IMR-90 (cell line): Measurements from ENCODE around the gene TAF8. TPM values are rescaled to one million over a fixed set of nuclear protein-coding genes. Genes with fewer than 3 reads are reported as not detected.
A peak's percentile ranks its signal among the peaks of the same experiment; 100 is the strongest.

Experiments used
- ATAC-seq: fragments of 200-7000 bp; cut with Tn5 transposase; 2 replicates; pipeline ENCODE4 v1.9.1; 2020; ENCODE audit warnings: low read depth, mild to moderate bottlenecking, moderate library complexity
- BruUV-seq: library from RNA; stranded (reverse); fragments of 400-500 nt; replicated peaks from 2 replicates; lab custom pipeline; 2021; lab: Mats Ljungman, UMichigan
- CTCF ChIA-PET: fragments of 300-600 bp; formaldehyde crosslinking; extraction: SDS; loops from one replicate; lab custom pipeline; 2021; ENCODE audit warnings: antibody characterized with exemption; lab: Yijun Ruan, JAX
- POLR2A ChIA-PET: fragments of 300-600 bp; sonication (Branson Sonifier 250); formaldehyde crosslinking; loops from one replicate; lab custom pipeline; 2022; ENCODE audit warnings: antibody characterized with exemption; ENCODE audit not compliant: unreplicated experiment; lab: Charles Lee
- DNase-seq: peaks from one replicate; pipeline ENCODE4 v3.0.0; 2013
- H2AFZ ChIP-seq: replicated peaks from 2 replicates; pipeline ENCODE3; 2013; ENCODE audit warnings: low read length, mild to moderate bottlenecking; ENCODE audit not compliant: poor library complexity
- H2AK5ac ChIP-seq: 2 replicates; pipeline ENCODE4 v1.6.1; 2013; ENCODE audit warnings: low read depth, low read length, inconsistent platforms
- H2AK9ac ChIP-seq: replicated peaks from 2 replicates; pipeline ENCODE3; 2013; ENCODE audit warnings: mild to moderate bottlenecking, low read depth, low read length, moderate library complexity; ENCODE audit not compliant: poor library complexity
- H2BK120ac ChIP-seq: 2 replicates; pipeline ENCODE4 v1.6.1; 2013; ENCODE audit warnings: low read depth, low read length, inconsistent platforms
- H2BK15ac ChIP-seq: 3 replicates; pipeline ENCODE4 v1.6.1; 2013; ENCODE audit warnings: low read depth, low read length, inconsistent platforms
- H2BK20ac ChIP-seq: 2 replicates; pipeline ENCODE4 v1.6.1; 2013; ENCODE audit warnings: low read depth, mild to moderate bottlenecking, inconsistent platforms, low read length, moderate library complexity
- H2BK5ac ChIP-seq: 2 replicates; pipeline ENCODE4 v1.6.1; 2013; ENCODE audit warnings: mild to moderate bottlenecking, low read depth, low read length, inconsistent platforms; ENCODE audit not compliant: poor library complexity, severe bottlenecking
- H3K14ac ChIP-seq: replicated peaks from 2 replicates; pipeline ENCODE4 v1.6.1; 2013; ENCODE audit warnings: low read depth, low read length, inconsistent platforms
- H3K18ac ChIP-seq: 2 replicates; pipeline ENCODE4 v1.6.1; 2013; ENCODE audit warnings: low read depth, low read length, control low read depth
- H3K23ac ChIP-seq: 2 replicates; pipeline ENCODE4 v1.6.1; 2013; ENCODE audit warnings: low read depth, low read length, inconsistent platforms
- H3K27ac ChIP-seq: 2 replicates; pipeline ENCODE4 v1.5.1; 2013; ENCODE audit warnings: mild to moderate bottlenecking, control low read depth, low read length; ENCODE audit not compliant: insufficient read depth
- H3K27me3 ChIP-seq: 2 replicates; pipeline ENCODE4 v1.6.1; 2013; ENCODE audit warnings: low read length; ENCODE audit not compliant: control insufficient read depth, insufficient read depth
- H3K36me3 ChIP-seq: 2 replicates; pipeline ENCODE4 v1.6.1; 2013; ENCODE audit warnings: low read length, mixed read lengths; ENCODE audit not compliant: control insufficient read depth, insufficient read depth
- H3K4ac ChIP-seq: 2 replicates; pipeline ENCODE4 v1.6.1; 2013; ENCODE audit warnings: low read depth, low read length, inconsistent platforms
- H3K4me1 ChIP-seq: 2 replicates; pipeline ENCODE4 v1.6.1; 2013; ENCODE audit warnings: low read length, mixed read lengths; ENCODE audit not compliant: control insufficient read depth, insufficient read depth
- H3K4me2 ChIP-seq: 2 replicates; pipeline ENCODE4 v1.6.1; 2013; ENCODE audit warnings: low read depth, mild to moderate bottlenecking, control low read depth, low read length, moderate library complexity
- H3K4me3 ChIP-seq: 2 replicates; pipeline ENCODE4 v1.5.1; 2013; ENCODE audit warnings: low read depth, mild to moderate bottlenecking, control low read depth, low read length, moderate library complexity; ENCODE audit not compliant: insufficient read depth
- H3K56ac ChIP-seq: 2 replicates; pipeline ENCODE4 v1.6.1; 2013; ENCODE audit warnings: low read length, inconsistent platforms; ENCODE audit not compliant: insufficient read depth; ENCODE audit errors: extremely low read depth
- H3K79me1 ChIP-seq, 2 experiments: 2 replicates each; pipeline ENCODE4 v1.6.1; 2013; ENCODE audit warnings: low read length in 2 of 2, inconsistent platforms in 1 of 2, low read depth in 1 of 2
- H3K9ac ChIP-seq: 2 replicates; pipeline ENCODE4 v1.6.1; 2013; ENCODE audit warnings: low read depth, low read length, control low read depth
- H3K9me1 ChIP-seq: 2 replicates; pipeline ENCODE4 v1.6.1; 2013; ENCODE audit warnings: low read length, inconsistent platforms; ENCODE audit not compliant: insufficient read depth
- H3K9me3 ChIP-seq: 2 replicates; pipeline ENCODE4 v1.6.1; 2013; ENCODE audit warnings: low read length; ENCODE audit not compliant: control insufficient read depth, insufficient read depth
- H4K20me1 ChIP-seq: 2 replicates; pipeline ENCODE4 v1.6.1; 2013; ENCODE audit warnings: low read length, inconsistent platforms; ENCODE audit not compliant: insufficient read depth
- H4K5ac ChIP-seq: 2 replicates; pipeline ENCODE4 v1.6.1; 2013; ENCODE audit warnings: mild to moderate bottlenecking, low read depth, low read length, control low read depth
- H4K8ac ChIP-seq, 2 experiments: 2 replicates each; pipeline ENCODE4 v1.6.1; 2013; ENCODE audit warnings: low read depth in 2 of 2, low read length in 2 of 2, control low read depth in 1 of 2, inconsistent platforms in 1 of 2
- H4K91ac ChIP-seq: 2 replicates; pipeline ENCODE4 v1.6.1; 2013; ENCODE audit warnings: low read depth, low read length, inconsistent platforms; ENCODE audit not compliant: insufficient read depth
- BHLHE40 ChIP-seq: fragments of 150-350 bp; IDR thresholded peaks from 2 replicates; pipeline ENCODE4 v1.6.1; 2016; ENCODE audit warnings: mild to moderate bottlenecking, low read depth, low read length
- CEBPB ChIP-seq: IDR thresholded peaks from 2 replicates; pipeline ENCODE4 v1.6.1; 2012; ENCODE audit warnings: low read depth, low read length, improper control_type of control experiment
- CHD1 ChIP-seq: IDR thresholded peaks from 2 replicates; pipeline ENCODE4 v1.6.1; 2012; ENCODE audit warnings: low read depth, low read length, improper control_type of control experiment
- FOS ChIP-seq: fragments of 150-350 bp; IDR thresholded peaks from 2 replicates; pipeline ENCODE4 v1.6.1; 2016; ENCODE audit warnings: low read depth, low read length
- MAFK ChIP-seq: IDR thresholded peaks from 2 replicates; pipeline ENCODE4 v1.6.1; 2012; ENCODE audit warnings: low read depth, low read length, improper control_type of control experiment
- MAZ ChIP-seq: IDR thresholded peaks from 2 replicates; pipeline ENCODE4 v1.6.1; 2012; ENCODE audit warnings: low read depth, mild to moderate bottlenecking, low read length, improper control_type of control experiment, moderate library complexity, borderline replicate concordance
- MXI1 ChIP-seq: IDR thresholded peaks from 2 replicates; pipeline ENCODE4 v1.6.1; 2012; ENCODE audit warnings: low read depth, mild to moderate bottlenecking, low read length, moderate library complexity, borderline replicate concordance
- NFE2L2 ChIP-seq: fragments of 150-350 bp; IDR thresholded peaks from 2 replicates; pipeline ENCODE4 v1.6.1; 2016; ENCODE audit warnings: low read depth, mild to moderate bottlenecking, low read length
- RAD21 ChIP-seq: IDR thresholded peaks from 2 replicates; pipeline ENCODE4 v1.6.1; 2012; ENCODE audit warnings: low read length, improper control_type of control experiment
- RFX5 ChIP-seq: IDR thresholded peaks from 2 replicates; pipeline ENCODE4 v1.8.0; 2012; ENCODE audit warnings: low read depth, mild to moderate bottlenecking, low read length, moderate library complexity
- SMC3 ChIP-seq: fragments of 150-350 bp; IDR thresholded peaks from 2 replicates; pipeline ENCODE4 v1.6.1; 2016; ENCODE audit warnings: low read depth, mild to moderate bottlenecking, antibody characterized with exemption, low read length, moderate library complexity
- WGBS, 2 experiments: methylation state at CpG; one replicate each; pipeline versions ENCODE4 v1.1.5 to v1.1.7; 2013; ENCODE audit warnings: missing lambda C conversion rate in 2 of 2; ENCODE audit not compliant: insufficient read length in 1 of 2; ENCODE audit errors: extremely low coverage in 2 of 2; 5-methylcytosine and 5-hydroxymethylcytosine counted together
- dilution Hi-C: fragments of 300-500 bp; cut with HindIII; formaldehyde crosslinking; loops from one replicate; pipeline ENCODE4 v1.14.3; 2018; ENCODE audit warnings: low sequenced_read_pairs; ENCODE audit not compliant: unreplicated experiment
- in situ Hi-C: fragments of 300-500 bp; cut with MboI; formaldehyde crosslinking; loops from 3 replicates; pipeline ENCODE4 v1.14.3; 2019; ENCODE audit warnings: low sequenced_read_pairs, inconsistent platforms, mixed read lengths
- intact Hi-C: fragments of 100-400 bp; cut with micrococcal nuclease; formaldehyde crosslinking; loops from 2 replicates; pipeline ENCODE4 v1.10.0; 2022
- polyA plus RNA-seq, 3 experiments: library from polyadenylated mRNA; depleted of rRNA; stranded (reverse); fragments of >200 nt; gene quantifications; 2 replicates each; pipeline ENCODE4 v1.2.3, GENCODE V29; 2012; ENCODE audit warnings: low replicate concordance in 1 of 3
- total RNA-seq: library from RNA; depleted of rRNA; stranded (reverse); fragments of >200 nt; gene quantifications from 2 replicates; pipeline ENCODE4 v1.2.3, GENCODE V29; 2012
- TF ChIP-seq, protein P1 (sequence below): fragments of 150-350 bp; IDR thresholded peaks from 2 replicates; pipeline ENCODE4 v1.6.1; 2017; ENCODE audit warnings: mild to moderate bottlenecking, antibody characterized with exemption, low read length, low read depth
- TF ChIP-seq, protein P2 (sequence below): fragments of 150-350 bp; IDR thresholded peaks from 2 replicates; pipeline ENCODE4 v1.6.1; 2016; ENCODE audit warnings: low read depth, mild to moderate bottlenecking, low read length, moderate library complexity, borderline replicate concordance
- TF ChIP-seq, protein P3 (sequence below): conservative IDR thresholded peaks from 2 replicates; pipeline ENCODE4 v1.5.1; 2012; ENCODE audit warnings: mild to moderate bottlenecking, low read depth, low read length, improper control_type of control experiment

Gene TAF8
- total and polyA plus RNA-seq, 2 of the 4 experiments (the other 2 are of a cell fraction) = 14.3 to 22.8 TPM

DNA sequence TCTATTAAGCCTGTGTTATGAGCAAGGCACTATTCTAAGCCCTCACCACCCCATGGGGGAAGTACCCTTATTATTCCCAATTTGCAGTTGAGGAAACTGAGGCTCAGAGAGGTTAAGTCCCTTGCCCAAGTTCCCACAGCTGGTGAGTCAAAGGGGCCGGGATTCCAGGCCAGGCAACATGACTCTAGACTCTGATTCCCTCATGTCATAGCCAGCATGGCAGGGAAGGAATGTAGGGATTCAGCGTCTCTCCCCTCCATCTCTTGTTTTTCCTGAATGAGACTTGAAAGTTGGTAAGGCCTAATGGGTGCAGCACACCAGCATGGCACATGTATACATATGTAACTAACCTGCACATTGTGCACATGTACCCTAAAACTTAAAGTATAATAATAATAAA is 85.4 kb downstream of the TAF8 start:
- no TSS peak for BruUV-seq
- Histone ChIP-seq H2AFZ (no peak overlapping the region), H3K18ac (no peak overlapping the region), H3K56ac (no peak overlapping the region), H3K9ac (no peak overlapping the region), H3K27ac (no peak overlapping the region), H2BK20ac (0 out of 2 replicates have a peak overlapping the region, but pooled peaks have one; percentile 27), H4K8ac (no peak overlapping the region), H4K91ac (no peak overlapping the region; the same call in 1 of the 2 replicates), H2BK15ac (peak overlapping the region; percentile 51; the same call in 1 of the 3 replicates), H2BK120ac (no peak overlapping the region; the same call in 1 of the 2 replicates), H3K23ac (no peak overlapping the region), H3K14ac (no peak overlapping the region), H3K79me1 (peaks cover 0 to 66% of the 10 kb centered on the region in 2 experiments; a peak in 2 of 4 replicates), H3K4me3 (no peak overlapping the region), H3K36me3 (no peaks in the 10 kb centered on the region), H3K9me3 (no peaks in the 10 kb centered on the region), H4K20me1 (no peaks in the 10 kb centered on the region), H3K4me1 (peaks cover 21% of the 10 kb centered on the region), H3K27me3 (no peaks in the 10 kb centered on the region), H3K4ac (no peak overlapping the region), H2AK5ac (peak overlapping the region; percentile 74), H2AK9ac (peak overlapping the region; percentile 70), H3K4me2 (no peak overlapping the region), H4K5ac (no peak overlapping the region), H3K9me1 (peaks cover 27% of the 10 kb centered on the region), H2BK5ac (no peak overlapping the region)
- ChIA-PET CTCF (no interaction called here), POLR2A (no interaction called here)
- DNase-seq (no peak), ATAC-seq (no peak)
- TF ChIP-seq BHLHE40 (no peak), FOS (no peak), MXI1 (no peak), RAD21 (no peak), CHD1 (no peak), MAFK (no peak), CEBPB (no peak), RFX5 (no peak), SMC3 (no peak), NFE2L2 (no peak), MAZ (no peak)
- TF ChIP-seq, protein P1, sequence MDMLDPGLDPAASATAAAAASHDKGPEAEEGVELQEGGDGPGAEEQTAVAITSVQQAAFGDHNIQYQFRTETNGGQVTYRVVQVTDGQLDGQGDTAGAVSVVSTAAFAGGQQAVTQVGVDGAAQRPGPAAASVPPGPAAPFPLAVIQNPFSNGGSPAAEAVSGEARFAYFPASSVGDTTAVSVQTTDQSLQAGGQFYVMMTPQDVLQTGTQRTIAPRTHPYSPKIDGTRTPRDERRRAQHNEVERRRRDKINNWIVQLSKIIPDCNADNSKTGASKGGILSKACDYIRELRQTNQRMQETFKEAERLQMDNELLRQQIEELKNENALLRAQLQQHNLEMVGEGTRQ = no peak
- TF ChIP-seq, protein P2, sequence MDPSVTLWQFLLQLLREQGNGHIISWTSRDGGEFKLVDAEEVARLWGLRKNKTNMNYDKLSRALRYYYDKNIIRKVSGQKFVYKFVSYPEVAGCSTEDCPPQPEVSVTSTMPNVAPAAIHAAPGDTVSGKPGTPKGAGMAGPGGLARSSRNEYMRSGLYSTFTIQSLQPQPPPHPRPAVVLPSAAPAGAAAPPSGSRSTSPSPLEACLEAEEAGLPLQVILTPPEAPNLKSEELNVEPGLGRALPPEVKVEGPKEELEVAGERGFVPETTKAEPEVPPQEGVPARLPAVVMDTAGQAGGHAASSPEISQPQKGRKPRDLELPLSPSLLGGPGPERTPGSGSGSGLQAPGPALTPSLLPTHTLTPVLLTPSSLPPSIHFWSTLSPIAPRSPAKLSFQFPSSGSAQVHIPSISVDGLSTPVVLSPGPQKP = no peak
- TF ChIP-seq, protein P3, sequence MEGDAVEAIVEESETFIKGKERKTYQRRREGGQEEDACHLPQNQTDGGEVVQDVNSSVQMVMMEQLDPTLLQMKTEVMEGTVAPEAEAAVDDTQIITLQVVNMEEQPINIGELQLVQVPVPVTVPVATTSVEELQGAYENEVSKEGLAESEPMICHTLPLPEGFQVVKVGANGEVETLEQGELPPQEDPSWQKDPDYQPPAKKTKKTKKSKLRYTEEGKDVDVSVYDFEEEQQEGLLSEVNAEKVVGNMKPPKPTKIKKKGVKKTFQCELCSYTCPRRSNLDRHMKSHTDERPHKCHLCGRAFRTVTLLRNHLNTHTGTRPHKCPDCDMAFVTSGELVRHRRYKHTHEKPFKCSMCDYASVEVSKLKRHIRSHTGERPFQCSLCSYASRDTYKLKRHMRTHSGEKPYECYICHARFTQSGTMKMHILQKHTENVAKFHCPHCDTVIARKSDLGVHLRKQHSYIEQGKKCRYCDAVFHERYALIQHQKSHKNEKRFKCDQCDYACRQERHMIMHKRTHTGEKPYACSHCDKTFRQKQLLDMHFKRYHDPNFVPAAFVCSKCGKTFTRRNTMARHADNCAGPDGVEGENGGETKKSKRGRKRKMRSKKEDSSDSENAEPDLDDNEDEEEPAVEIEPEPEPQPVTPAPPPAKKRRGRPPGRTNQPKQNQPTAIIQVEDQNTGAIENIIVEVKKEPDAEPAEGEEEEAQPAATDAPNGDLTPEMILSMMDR = no peak
- no CpG with 5 or more reads among the region's 2 CpGs for WGBS, 2 experiments
- in situ Hi-C loops = no loop called here
- intact Hi-C loops = no loop called here
- dilution Hi-C loops = no loop called here
